Myocyte (in vitro differentiated cells): Measurements from ENCODE around the gene SLC25A23. TPM values are rescaled to one million over a fixed set of nuclear protein-coding genes. Genes with fewer than 3 reads are reported as not detected.
"Not testable (repeated sequence)": the region's sequence is repeated elsewhere in the genome, so short reads cannot be mapped to it uniquely, and the experiment has no call there.

ENCODE experiments used
- DNase-seq: peaks from one replicate; pipeline ENCODE4 v3.0.0-alpha.2; 2012; ENCODE audit warnings: low read depth
- total RNA-seq: library from RNA; depleted of rRNA; stranded (reverse); fragments of >200 nt; gene quantifications from 2 replicates; pipeline ENCODE4 v1.2.3, GENCODE V29; 2014

The SLC25A23 gene
- total RNA-seq, 1 donor from 2014 or later = 29.9 TPM

DNA sequence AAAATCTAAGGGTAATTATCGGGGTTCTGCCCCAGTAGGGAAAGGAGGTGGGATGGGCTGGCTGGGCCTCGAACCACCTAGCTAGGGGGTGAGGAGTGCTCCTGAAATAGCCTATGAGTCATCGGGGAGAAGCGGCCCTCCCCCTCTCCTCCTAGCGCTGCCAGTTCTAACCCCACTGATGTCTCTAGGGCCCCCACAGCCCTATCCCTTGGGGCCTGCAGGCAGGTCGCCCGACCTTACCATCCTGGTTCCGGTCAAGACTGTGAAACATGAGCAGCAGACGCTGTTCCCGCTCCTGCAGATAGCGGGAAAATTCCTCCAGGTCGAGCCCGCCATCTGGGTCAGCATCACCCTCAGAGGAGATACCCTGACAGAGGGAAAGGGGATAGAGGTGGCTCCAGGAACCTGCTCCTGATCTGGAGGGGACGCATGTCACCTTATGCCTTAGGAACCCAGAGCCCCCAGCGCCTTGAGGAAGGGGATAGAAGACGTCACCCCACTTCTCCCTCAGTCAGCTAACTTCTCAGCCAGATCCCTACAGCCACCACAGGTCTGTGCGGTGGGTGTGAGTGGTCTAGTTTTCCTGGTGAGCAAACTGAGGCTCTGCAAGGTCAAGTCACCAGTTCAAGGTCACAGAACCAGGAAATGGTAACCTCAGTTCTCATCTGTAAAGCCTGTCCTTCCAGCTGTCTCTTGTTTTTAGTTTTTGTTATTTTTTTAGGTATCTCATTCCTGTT lies 1.5 kb downstream of the SLC25A23 start:
- no peak for DNase-seq

DNA sequence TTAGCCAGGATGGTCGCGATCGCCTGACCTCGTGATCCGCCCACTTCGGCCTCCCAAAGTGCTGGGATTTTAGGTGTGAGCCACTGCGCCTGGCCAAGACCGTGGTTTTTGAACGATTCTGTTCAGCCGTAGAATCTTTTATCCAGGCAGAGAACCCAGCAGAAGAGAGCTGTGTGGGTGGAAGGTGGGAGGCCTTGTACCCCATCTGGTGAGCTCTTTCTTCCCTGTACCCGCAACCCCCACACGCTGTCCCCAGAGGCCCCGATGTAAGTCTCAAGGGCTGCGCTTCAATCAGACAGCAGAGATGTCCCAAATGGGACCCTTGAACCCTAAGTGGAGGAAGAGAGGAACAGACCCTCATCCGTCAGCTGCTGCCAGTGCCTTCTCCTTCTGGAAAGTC lies 3.7 kb downstream of the SLC25A23 start:
- DNase-seq = no peak

GRCh38 chr19:6453951-6454565 lies 5.5 kb downstream of the SLC25A23 start:
- no peak for DNase-seq

GRCh38 chr19:6452899-6453298 lies 6.7 kb downstream of the SLC25A23 start:
- DNase-seq = no peak

- DNase-seq = no peak
Observed at GRCh38 chr19:6452223-6452614, 7.4 kb downstream of the SLC25A23 start.

- no peak for DNase-seq
Observed at GRCh38 chr19:6451583-6452222, 7.9 kb downstream of the SLC25A23 start.

- no peak for DNase-seq
Observed at GRCh38 chr19:6450166-6450565, 9.4 kb downstream of the SLC25A23 start.

GRCh38 chr19:6448045-6448444 lies 11.5 kb downstream of the SLC25A23 start:
- no peak for DNase-seq

DNA sequence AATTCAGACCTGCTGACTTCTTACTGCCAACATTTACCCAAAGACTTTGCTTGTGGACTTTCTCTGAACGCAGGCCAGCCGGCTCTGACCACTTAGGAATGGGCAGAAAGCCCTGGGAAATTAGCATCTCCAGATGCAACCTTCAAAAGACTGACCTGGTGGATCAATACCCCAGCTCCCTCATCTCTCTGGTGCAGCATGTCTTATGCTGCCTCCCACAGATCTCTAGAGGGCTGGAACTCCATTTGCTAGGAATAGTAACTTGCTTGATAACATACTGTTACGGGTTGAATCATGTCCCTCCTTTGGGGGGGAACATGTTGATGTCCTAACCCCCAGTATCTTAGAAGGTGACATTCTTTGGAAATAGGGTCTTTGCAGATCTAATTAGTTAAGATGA lies 13.1 kb downstream of the SLC25A23 start:
- DNase-seq = no peak

DNA sequence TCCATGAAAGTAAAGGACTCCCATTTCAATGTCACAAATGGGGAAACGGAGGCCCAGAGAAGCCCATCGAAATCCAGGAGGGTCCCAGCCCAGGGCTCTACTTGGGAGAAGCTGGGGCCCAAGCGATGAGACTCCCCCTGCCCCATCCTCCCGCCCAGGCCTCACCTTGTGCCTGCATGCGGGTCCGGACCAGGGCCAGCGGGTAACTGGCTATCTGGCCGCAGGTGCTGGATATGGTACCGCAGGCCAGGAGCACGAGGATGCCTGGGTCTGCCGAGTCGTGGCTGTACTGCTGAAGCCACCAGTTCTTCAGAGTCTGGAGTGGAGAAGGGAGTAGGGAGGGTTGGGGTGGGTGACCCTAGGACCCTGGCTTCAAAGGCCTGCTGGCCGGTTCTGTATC lies 15.6 kb downstream of the SLC25A23 start:
- DNase-seq = no peak

GRCh38 chr19:6442087-6442688 lies 17.4 kb downstream of the SLC25A23 start:
- no peak for DNase-seq

DNA sequence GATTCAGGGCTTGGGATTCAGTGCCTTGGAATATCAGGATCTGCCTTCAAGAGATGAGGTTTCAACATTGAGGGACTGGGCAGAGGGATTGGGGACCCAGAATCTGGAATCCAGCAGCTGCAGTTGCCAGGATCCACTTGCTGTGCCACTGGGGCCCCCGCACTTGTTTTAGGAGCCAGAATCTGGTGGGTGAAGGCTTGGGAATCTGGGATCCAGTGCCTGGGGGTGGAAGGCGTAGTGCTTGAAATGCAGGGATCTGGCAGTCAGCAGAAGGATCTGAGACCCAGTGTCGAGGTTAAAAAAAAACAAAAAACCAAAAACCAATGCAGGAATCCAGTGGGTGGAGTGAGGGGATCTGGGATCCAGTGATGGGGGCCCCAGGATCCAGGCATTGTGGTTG lies 18.7 kb downstream of the SLC25A23 start:
- DNase-seq = no peak

DNA sequence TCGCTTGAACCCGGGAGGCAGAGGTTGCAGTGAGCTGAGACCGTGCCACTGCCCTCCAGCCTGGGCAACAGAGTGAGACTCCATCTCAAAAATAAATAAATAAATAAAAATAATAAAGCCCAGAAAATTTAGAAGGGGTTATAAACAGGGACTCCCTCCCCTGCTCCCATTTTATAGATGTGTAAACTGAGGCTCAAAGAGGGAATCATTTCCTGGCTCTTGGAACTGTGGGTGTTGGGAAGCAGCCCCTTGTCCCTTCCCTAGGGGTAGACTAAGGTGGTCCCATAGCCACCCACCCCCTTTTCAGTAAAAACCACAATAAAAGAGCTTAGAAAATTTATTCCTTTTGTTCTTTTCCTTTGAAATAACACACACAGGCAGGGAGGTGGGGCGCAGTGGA lies 19.8 kb downstream of the SLC25A23 start:
- DNase-seq = no peak

DNA sequence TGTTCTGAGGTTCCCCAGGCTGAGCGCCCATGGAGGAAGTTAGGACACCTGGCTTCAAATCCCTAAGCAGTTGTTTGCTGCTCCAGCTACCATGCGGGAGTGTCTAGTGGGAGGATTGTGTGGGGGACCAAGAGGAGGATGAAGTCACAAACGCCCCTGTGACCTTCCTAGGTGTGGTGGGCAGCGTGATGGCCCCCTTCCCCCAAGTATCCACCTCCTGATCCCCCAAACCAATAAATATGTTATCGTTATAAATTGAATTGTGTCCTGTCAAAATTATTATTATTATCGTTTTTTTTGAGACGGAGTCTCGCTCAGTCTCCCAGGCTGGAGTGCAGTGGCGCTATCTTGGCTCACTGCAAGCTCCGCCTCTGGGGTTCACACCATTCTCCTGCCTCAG lies 25.9 kb downstream of the SLC25A23 start, which contains the start of gene SLC25A41:
Gene SLC25A41, minus strand, starts transcription at position 101 of the 400 bp plus-strand sequence. Its CDS starts 70 bp downstream, at position 31.
- DNase-seq = no peak

GRCh38 chr19:6433165-6433564 lies 26.4 kb downstream of the SLC25A23 start:
- no peak for DNase-seq

DNA sequence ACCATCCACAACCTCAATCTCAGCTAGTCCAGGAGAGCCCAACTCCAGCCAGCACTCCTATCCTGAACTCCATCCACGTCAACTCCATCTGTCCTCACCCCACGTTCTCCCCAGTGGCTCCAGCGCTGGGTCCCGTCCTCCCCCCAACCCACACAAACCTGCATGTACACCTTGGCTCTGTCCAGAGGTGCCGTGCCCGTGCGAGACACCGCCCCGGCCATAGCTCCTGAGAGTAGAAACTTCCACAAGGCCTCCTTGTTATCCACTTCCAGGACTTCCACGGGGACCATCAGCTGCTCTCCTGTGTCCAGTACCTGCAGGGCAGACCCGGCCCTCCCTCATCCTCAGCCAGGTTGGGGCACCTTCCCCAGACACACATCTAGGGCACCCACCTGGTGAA lies 27.7 kb downstream of the SLC25A23 start:
- no peak for DNase-seq

DNA sequence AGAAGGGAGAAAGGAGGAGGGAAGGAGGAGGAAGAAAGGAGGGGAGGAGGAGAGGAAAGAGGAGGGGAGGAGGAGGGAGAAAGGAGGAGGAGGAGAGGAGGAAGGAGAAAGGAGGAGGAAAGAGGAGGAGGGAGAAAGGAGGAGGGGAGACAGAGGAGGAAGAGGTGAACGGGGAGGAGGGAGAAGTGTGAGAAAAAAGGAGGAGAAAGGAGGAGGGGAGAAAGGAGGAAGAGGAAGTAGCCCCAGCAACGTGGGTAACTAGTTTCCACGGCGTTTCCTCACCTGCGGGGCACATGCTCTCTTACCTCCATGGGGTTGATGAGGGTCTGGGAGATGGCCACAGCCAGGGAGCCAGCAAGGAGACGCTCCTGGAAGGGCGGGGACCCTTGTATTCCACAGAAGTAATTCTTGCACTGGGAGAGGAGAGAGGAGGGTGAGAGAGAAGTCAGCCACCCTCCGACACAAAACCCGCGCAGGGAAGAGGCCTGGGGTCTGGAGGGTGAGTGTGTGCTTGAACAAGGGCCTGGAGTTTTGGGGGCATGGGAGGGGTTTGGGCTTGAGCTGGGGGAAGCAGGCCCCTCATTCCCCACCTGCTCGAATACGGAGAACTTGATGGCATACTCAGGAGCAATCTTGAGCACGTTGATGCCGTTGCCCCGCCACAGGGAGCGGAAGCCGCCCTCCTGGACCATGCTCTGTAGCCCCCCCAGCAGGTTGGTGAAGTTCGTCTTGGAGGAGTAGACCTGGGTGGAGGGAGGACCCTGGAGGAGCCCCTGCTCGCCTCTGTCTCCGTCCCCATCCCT lies 30.0 kb downstream of the SLC25A23 start:
- DNase-seq = no peak

- DNase-seq = not testable (repeated sequence)
Observed at GRCh38 chr19:6428692-6429418, 30.7 kb downstream of the SLC25A23 start.

GRCh38 chr19:6427131-6427530 lies 32.5 kb downstream of the SLC25A23 start:
- DNase-seq = no peak
